SU-DHL-6 (cell line): ENCODE results near the gene VWDE.

ENCODE experiments used
- CTCF ChIP-seq: fragments of 200-600 bp; sonication (generic); IDR thresholded peaks from one replicate; pipeline ENCODE4 v1.5.1; 2017; ENCODE audit warnings: antibody characterized with exemption, mild to moderate bottlenecking, low read length, moderate library complexity; ENCODE audit not compliant: insufficient read depth, poor library complexity, severe bottlenecking
- EZH2phosphoT487 ChIP-seq: fragments of 200-600 bp; sonication (generic), shearing (Covaris generic); conservative IDR thresholded peaks from 2 replicates; pipeline ENCODE4 v1.6.1; 2018; ENCODE audit warnings: mild to moderate bottlenecking, antibody characterized with exemption, low read length, moderate library complexity, mixed read lengths

- TF ChIP-seq CTCF (no peak), EZH2phosphoT487 (no peak)
Observed at GRCh38 chr7:12322903-12323300, 80.8 kb downstream of the VWDE start.
